Esophagus muscularis mucosa (tissue), 4 donors: ENCODE data around the gene KCNJ6.

Experiments
- EP300 ChIP-seq: sonication (generic); formaldehyde crosslinking; IDR thresholded peaks from one replicate; pipeline ENCODE4 v1.6.1; 2017; ENCODE audit warnings: antibody characterized with exemption
- POLR2A ChIP-seq: fragments of 450-650 bp; IDR thresholded peaks from one replicate; pipeline ENCODE4 v1.6.1; 2017; ENCODE audit warnings: antibody characterized with exemption, moderate library complexity, mild to moderate bottlenecking, low read depth
- TF ChIP-seq, protein P1 (sequence below), 3 experiments: fragments of 200-600 bp in 2 of 3; fragments of 450-650 bp in 1 of 3; sonication (generic) in 2 of 3; IDR thresholded peaks; one replicate each; pipeline ENCODE4 v1.5.1; 2017 to 2019; ENCODE audit warnings: antibody characterized with exemption in 3 of 3, mild to moderate bottlenecking in 2 of 3, moderate library complexity in 1 of 3

DNA sequence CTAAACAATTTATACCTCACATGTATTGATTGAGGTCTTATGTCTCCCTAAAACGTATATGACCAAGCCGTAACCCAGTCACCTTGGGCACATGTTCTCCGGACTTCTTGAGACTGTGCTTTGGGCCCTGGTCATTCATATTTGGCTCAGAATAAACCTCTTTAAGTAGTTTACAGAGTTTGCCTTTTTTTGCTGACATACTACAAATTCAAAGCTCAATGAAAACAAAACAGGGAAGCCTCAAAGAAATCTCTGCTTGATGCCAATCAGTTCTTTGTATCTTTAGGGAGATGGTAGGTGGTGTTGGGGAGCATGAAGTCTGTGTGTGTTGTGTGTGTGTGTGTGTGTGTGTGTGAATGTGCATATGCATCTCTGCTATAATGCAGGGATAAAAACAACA, 247.0 kb downstream of the KCNJ6 start:
- TF ChIP-seq, protein P1, sequence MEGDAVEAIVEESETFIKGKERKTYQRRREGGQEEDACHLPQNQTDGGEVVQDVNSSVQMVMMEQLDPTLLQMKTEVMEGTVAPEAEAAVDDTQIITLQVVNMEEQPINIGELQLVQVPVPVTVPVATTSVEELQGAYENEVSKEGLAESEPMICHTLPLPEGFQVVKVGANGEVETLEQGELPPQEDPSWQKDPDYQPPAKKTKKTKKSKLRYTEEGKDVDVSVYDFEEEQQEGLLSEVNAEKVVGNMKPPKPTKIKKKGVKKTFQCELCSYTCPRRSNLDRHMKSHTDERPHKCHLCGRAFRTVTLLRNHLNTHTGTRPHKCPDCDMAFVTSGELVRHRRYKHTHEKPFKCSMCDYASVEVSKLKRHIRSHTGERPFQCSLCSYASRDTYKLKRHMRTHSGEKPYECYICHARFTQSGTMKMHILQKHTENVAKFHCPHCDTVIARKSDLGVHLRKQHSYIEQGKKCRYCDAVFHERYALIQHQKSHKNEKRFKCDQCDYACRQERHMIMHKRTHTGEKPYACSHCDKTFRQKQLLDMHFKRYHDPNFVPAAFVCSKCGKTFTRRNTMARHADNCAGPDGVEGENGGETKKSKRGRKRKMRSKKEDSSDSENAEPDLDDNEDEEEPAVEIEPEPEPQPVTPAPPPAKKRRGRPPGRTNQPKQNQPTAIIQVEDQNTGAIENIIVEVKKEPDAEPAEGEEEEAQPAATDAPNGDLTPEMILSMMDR (IDR thresholded peaks at IDR 0.05): no peak
- TF ChIP-seq POLR2A: no peak
- TF ChIP-seq EP300: no peak
